GM19397 (cell line): ENCODE data around the gene PGBD2.
A peak's percentile ranks its signal among the peaks of the same experiment; 100 is the strongest.
"Not testable (repeated sequence)": the region's sequence is repeated elsewhere in the genome, so short reads cannot be mapped to it uniquely, and the experiment has no call there.

ENCODE experiments used
- ATAC-seq: cut with Tn5 transposase; IDR thresholded peaks from one replicate; pipeline ENCODE4 v1.9.1; 2021; ENCODE audit warnings: mild to moderate bottlenecking, moderate library complexity; ENCODE audit not compliant: unreplicated experiment

PGBD2 gene

GRCh38 chr1:248924696-248925532, 18.9 kb downstream of the PGBD2 start:
- ATAC-seq: peak; percentile 89

- not testable (repeated sequence) for ATAC-seq
These were observed 19.8 kb downstream of the PGBD2 start for GRCh38 chr1:248925859-248926258.

GRCh38 chr1:248926401-248927182, 20.6 kb downstream of the PGBD2 start:
- ATAC-seq: no peak

- ATAC-seq: not testable (repeated sequence)
These were observed 21.2 kb downstream of the PGBD2 start for GRCh38 chr1:248927283-248927682.

- not testable (repeated sequence) for ATAC-seq
These were observed 22.1 kb downstream of the PGBD2 start for GRCh38 chr1:248928122-248928521.

- not testable (repeated sequence) for ATAC-seq
These were observed 24.0 kb downstream of the PGBD2 start for GRCh38 chr1:248930037-248930436.

- ATAC-seq: not testable (repeated sequence)
These were observed 32.3 kb downstream of the PGBD2 start for GRCh38 chr1:248938173-248938809.

GRCh38 chr1:248944134-248944999, 38.3 kb downstream of the PGBD2 start:
- not testable (repeated sequence) for ATAC-seq

- not testable (repeated sequence) for ATAC-seq
These were observed 39.0 kb downstream of the PGBD2 start for GRCh38 chr1:248945000-248945423.

GRCh38 chr1:248945453-248945852, 39.4 kb downstream of the PGBD2 start:
- not testable (repeated sequence) for ATAC-seq

- ATAC-seq: not testable (repeated sequence)
These were observed 39.9 kb downstream of the PGBD2 start for GRCh38 chr1:248945856-248946416.
